Measurements from ENCODE around the gene CTNNA2. TPM values are rescaled to one million over a fixed set of nuclear protein-coding genes. Genes with fewer than 3 reads are reported as not detected.

The CTNNA2 gene
- polyA plus RNA-seq, 1 of the 3 experiments (the other 2 are of a cell fraction), result 0.30 TPM

DNA sequence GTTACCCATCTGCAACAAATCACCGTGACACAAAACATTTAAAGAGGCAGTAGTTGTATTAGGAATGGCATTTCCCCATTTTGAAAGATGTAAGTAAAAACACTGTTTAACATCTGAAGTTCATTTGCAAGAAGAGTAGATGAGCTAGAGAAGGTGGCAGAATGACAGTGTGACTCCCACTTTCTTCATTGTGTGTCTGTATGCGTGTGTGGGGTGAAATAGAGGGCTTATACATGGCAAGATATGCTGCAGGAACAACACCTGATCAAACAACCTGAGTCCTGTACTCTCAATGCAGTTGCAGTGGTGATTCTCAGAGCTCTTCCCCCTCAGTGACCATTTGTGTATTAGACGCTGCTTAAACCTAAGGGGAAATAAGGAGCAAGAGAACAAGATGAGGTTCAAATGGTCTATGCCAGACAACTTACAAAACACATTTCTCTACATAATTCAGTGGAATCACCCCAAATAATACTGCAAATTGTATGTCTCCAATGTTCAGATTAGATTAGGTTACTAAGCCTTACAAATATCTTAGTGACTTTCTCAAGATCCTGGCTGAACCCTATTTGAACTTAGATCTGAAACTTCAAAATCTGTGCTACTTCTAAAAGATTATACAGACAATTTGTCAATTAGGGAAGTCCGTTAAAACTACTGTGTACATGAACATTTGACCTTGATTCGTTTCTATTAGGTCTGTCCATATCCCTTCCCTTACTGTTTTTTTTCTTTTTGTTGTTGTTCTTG lies 561.6 kb downstream of the CTNNA2 start:
- no peak overlapping the region for H2AFZ ChIP-seq (ENCODE audit: low read depth)
- DNase-seq, result no peak
- H3K27ac ChIP-seq (ENCODE audit: low read depth in 2 of 2, low read length in 1 of 2), result no peak overlapping the region
- H3K9me2 ChIP-seq, result no peaks in the 10 kb centered on the region
- H3K4me2 ChIP-seq, result no peak overlapping the region
- CTCF ChIA-PET, result interaction anchor here (1.0 to 4.0 kb wide), 20 partner anchors 10 to 427 kb away, joined by 3 to 22 read pairs (median 4); no protein-coding TSS in a partner anchor
- WGBS (ENCODE audit: low lambda C conversion rate), result 26% methylated on average over 5 of the region's 5 CpGs
- no peaks in the 10 kb centered on the region for H3K79me2 ChIP-seq (ENCODE audit: insufficient read depth)
- no peaks in the 10 kb centered on the region for H4K20me1 ChIP-seq (ENCODE audit: insufficient read depth)
- H3K9me3 ChIP-seq, result no peaks in the 10 kb centered on the region
- no peak for TF ChIP-seq EP300 (IDR thresholded peaks at IDR 0.05; ENCODE audit: borderline replicate concordance in 1 of 2, low read depth in 1 of 2, low read length in 1 of 2)
- TF ChIP-seq RAD21 (IDR thresholded peaks at IDR 0.05; ENCODE audit: low read length), result no peak
- H3K36me3 ChIP-seq (replicated peaks in 1 of 2; ENCODE audit: control insufficient read depth in 1 of 2, insufficient read depth in 2 of 2, low read length in 1 of 2), result no peaks in the 10 kb centered on the region
- no peak overlapping the region for H3K9ac ChIP-seq
- peaks cover 0 to 8% of the 10 kb centered on the region in 2 experiments; a peak in 1 of 4 replicates for H3K4me1 ChIP-seq (ENCODE audit: control insufficient read depth in 1 of 2, insufficient read depth in 2 of 2, low read depth in 1 of 2, low read length in 1 of 2)
- no peak overlapping the region for H3K4me3 ChIP-seq (ENCODE audit: low read depth in 2 of 2, low read length in 1 of 2)
- H3K27me3 ChIP-seq (ENCODE audit: insufficient read depth), result no peaks in the 10 kb centered on the region; the same call in 1 of the 2 replicates
- no peaks in the 10 kb centered on the region for H3F3A ChIP-seq (replicated peaks; ENCODE audit: insufficient read depth)
- POLR2A ChIA-PET, result no interaction called here

DNA sequence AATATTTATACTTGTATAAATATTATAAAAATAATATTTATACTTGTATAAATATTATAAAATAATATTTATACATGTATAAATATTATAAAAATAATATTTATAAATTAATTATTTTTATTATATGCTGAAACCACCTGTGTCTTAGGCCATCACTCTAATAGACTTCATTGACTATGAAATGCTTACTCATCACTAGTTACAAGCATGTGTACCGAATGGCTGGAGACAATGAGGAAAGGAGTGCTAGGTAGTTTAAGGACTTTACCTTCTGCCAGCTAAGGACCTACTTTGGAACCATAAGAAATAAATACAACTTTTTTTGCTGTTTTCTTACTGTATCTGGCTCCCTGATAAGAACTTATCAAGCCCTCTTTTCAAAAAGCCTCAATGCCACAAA lies 562.9 kb downstream of the CTNNA2 start:
- H3F3A ChIP-seq (replicated peaks; ENCODE audit: insufficient read depth), result no peaks in the 10 kb centered on the region
- no peaks in the 10 kb centered on the region for H4K20me1 ChIP-seq (ENCODE audit: insufficient read depth)
- no peaks in the 10 kb centered on the region for H3K9me3 ChIP-seq
- ChIA-PET POLR2A (no interaction called here), CTCF (no interaction called here)
- no peak for DNase-seq
- no peaks in the 10 kb centered on the region for H3K36me3 ChIP-seq (replicated peaks in 1 of 2; ENCODE audit: control insufficient read depth in 1 of 2, insufficient read depth in 2 of 2, low read length in 1 of 2)
- H2AFZ ChIP-seq (ENCODE audit: low read depth), result no peak overlapping the region
- no peaks in the 10 kb centered on the region for H3K9me2 ChIP-seq
- H3K4me2 ChIP-seq, result no peak overlapping the region
- no peaks in the 10 kb centered on the region; the same call in 1 of the 2 replicates for H3K27me3 ChIP-seq (ENCODE audit: insufficient read depth)
- H3K4me3 ChIP-seq (ENCODE audit: low read depth in 2 of 2, low read length in 1 of 2), result no peak overlapping the region
- peaks cover 0 to 8% of the 10 kb centered on the region in 2 experiments; a peak in 1 of 4 replicates for H3K4me1 ChIP-seq (ENCODE audit: control insufficient read depth in 1 of 2, insufficient read depth in 2 of 2, low read depth in 1 of 2, low read length in 1 of 2)
- TF ChIP-seq FOXJ3 (CRISPR knock-in tag; IDR thresholded peaks at IDR 0.05) (no peak), MEF2A (IDR thresholded peaks at IDR 0.05; ENCODE audit: borderline replicate concordance, low read depth) (no peak), CHD2 (IDR thresholded peaks at IDR 0.05; ENCODE audit: low read length, partially characterized antibody) (no peak), EZH2phosphoT487 (IDR thresholded peaks at IDR 0.05; ENCODE audit: borderline replicate concordance, low read depth) (no peak), MXI1 (IDR thresholded peaks at IDR 0.05; ENCODE audit: low read depth, low read length) (no peak), RXRA (IDR thresholded peaks at IDR 0.05; ENCODE audit: borderline replicate concordance, low read depth) (no peak), RFX5 (IDR thresholded peaks at IDR 0.05; ENCODE audit: low read length) (no peak)
- TF ChIP-seq, protein P1, sequence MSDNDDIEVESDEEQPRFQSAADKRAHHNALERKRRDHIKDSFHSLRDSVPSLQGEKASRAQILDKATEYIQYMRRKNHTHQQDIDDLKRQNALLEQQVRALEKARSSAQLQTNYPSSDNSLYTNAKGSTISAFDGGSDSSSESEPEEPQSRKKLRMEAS (IDR thresholded peaks at IDR 0.05; ENCODE audit: low read depth), result no peak
- TF ChIP-seq, protein P2, sequence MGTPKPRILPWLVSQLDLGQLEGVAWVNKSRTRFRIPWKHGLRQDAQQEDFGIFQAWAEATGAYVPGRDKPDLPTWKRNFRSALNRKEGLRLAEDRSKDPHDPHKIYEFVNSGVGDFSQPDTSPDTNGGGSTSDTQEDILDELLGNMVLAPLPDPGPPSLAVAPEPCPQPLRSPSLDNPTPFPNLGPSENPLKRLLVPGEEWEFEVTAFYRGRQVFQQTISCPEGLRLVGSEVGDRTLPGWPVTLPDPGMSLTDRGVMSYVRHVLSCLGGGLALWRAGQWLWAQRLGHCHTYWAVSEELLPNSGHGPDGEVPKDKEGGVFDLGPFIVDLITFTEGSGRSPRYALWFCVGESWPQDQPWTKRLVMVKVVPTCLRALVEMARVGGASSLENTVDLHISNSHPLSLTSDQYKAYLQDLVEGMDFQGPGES (IDR thresholded peaks at IDR 0.05; ENCODE audit: low read depth, low read length), result no peak
- TF ChIP-seq, protein P3, sequence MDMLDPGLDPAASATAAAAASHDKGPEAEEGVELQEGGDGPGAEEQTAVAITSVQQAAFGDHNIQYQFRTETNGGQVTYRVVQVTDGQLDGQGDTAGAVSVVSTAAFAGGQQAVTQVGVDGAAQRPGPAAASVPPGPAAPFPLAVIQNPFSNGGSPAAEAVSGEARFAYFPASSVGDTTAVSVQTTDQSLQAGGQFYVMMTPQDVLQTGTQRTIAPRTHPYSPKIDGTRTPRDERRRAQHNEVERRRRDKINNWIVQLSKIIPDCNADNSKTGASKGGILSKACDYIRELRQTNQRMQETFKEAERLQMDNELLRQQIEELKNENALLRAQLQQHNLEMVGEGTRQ (IDR thresholded peaks at IDR 0.05; ENCODE audit: borderline replicate concordance, low read depth, low read length), result no peak
- TF ChIP-seq, protein P4, sequence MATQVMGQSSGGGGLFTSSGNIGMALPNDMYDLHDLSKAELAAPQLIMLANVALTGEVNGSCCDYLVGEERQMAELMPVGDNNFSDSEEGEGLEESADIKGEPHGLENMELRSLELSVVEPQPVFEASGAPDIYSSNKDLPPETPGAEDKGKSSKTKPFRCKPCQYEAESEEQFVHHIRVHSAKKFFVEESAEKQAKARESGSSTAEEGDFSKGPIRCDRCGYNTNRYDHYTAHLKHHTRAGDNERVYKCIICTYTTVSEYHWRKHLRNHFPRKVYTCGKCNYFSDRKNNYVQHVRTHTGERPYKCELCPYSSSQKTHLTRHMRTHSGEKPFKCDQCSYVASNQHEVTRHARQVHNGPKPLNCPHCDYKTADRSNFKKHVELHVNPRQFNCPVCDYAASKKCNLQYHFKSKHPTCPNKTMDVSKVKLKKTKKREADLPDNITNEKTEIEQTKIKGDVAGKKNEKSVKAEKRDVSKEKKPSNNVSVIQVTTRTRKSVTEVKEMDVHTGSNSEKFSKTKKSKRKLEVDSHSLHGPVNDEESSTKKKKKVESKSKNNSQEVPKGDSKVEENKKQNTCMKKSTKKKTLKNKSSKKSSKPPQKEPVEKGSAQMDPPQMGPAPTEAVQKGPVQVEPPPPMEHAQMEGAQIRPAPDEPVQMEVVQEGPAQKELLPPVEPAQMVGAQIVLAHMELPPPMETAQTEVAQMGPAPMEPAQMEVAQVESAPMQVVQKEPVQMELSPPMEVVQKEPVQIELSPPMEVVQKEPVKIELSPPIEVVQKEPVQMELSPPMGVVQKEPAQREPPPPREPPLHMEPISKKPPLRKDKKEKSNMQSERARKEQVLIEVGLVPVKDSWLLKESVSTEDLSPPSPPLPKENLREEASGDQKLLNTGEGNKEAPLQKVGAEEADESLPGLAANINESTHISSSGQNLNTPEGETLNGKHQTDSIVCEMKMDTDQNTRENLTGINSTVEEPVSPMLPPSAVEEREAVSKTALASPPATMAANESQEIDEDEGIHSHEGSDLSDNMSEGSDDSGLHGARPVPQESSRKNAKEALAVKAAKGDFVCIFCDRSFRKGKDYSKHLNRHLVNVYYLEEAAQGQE (IDR thresholded peaks at IDR 0.05; ENCODE audit: low read depth, low read length), result no peak
- TF ChIP-seq, protein P5, sequence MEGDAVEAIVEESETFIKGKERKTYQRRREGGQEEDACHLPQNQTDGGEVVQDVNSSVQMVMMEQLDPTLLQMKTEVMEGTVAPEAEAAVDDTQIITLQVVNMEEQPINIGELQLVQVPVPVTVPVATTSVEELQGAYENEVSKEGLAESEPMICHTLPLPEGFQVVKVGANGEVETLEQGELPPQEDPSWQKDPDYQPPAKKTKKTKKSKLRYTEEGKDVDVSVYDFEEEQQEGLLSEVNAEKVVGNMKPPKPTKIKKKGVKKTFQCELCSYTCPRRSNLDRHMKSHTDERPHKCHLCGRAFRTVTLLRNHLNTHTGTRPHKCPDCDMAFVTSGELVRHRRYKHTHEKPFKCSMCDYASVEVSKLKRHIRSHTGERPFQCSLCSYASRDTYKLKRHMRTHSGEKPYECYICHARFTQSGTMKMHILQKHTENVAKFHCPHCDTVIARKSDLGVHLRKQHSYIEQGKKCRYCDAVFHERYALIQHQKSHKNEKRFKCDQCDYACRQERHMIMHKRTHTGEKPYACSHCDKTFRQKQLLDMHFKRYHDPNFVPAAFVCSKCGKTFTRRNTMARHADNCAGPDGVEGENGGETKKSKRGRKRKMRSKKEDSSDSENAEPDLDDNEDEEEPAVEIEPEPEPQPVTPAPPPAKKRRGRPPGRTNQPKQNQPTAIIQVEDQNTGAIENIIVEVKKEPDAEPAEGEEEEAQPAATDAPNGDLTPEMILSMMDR (IDR thresholded peaks at IDR 0.05), result no peak
- H3K79me2 ChIP-seq (ENCODE audit: insufficient read depth), result no peaks in the 10 kb centered on the region
- no peak overlapping the region for H3K9ac ChIP-seq
- WGBS (ENCODE audit: low lambda C conversion rate), result 32% methylated on average over 1 of the region's 1 CpG
- no peak overlapping the region for H3K27ac ChIP-seq (ENCODE audit: low read depth in 2 of 2, low read length in 1 of 2)

All from SK-N-SH (cell line).